ENCODE data around the gene DSTN. TPM values are rescaled to one million over a fixed set of nuclear protein-coding genes. Genes with fewer than 3 reads are reported as not detected.
A peak's percentile ranks its signal among the peaks of the same experiment; 100 is the strongest.

The DSTN gene
- total and polyA plus RNA-seq, 10 donors: 62.0 to 157 (median 98.5) TPM

- DNase-seq: no peak
These were observed 69.0 kb downstream of the DSTN start for GRCh38 chr20:17638835-17639407.

GRCh38 chr20:17640146-17640874 is 70.4 kb downstream of the DSTN start:
- H3K36me3 ChIP-seq: peaks cover 3 to 89% (median 55%) of the 10 kb centered on the region in 6 donors
- peaks cover 11 to 64% (median 27%) of the 10 kb centered on the region in 6 donors for H3K4me1 ChIP-seq
- no peak overlapping the region for H3K4me3 ChIP-seq
- DNase-seq: no peak
- 83 to 87% (median 86%) methylated on average over 12 of the region's 12 CpGs for WGBS, 5 donors
- H3K27ac ChIP-seq: no peak overlapping the region
- no peaks in the 10 kb centered on the region for H3K27me3 ChIP-seq (replicated peaks in 1 of 7)
- no peak for TF ChIP-seq POLR2AphosphoS5 (IDR thresholded peaks at IDR 0.05)
- no peak for TF ChIP-seq CTCF (IDR thresholded peaks at IDR 0.05 in 8 of 11, conservative IDR thresholded peaks at IDR 0.05 in 3 of 11)
- no peak for TF ChIP-seq POLR2A (IDR thresholded peaks at IDR 0.05)
- intact Hi-C loops (cut with DNase I; ENCODE audit: low total_unique reads): no loop called here
- H3K9me3 ChIP-seq: no peaks in the 10 kb centered on the region

More at GRCh38 chr20:17638835-17639407, 69.0 kb downstream of the DSTN start:
- intact Hi-C loops (cut with DNase I; ENCODE audit: low total_unique reads): no loop called here
- H3K4me3 ChIP-seq: no peak overlapping the region
- H3K9me3 ChIP-seq: no peaks in the 10 kb centered on the region
- WGBS, 5 donors: 92 to 96% (median 94%) methylated on average over 5 to 6 of the region's 6 CpGs
- H3K4me1 ChIP-seq: peaks cover 17 to 65% (median 37%) of the 10 kb centered on the region in 6 donors
- H3K36me3 ChIP-seq: peaks cover 3 to 96% (median 64%) of the 10 kb centered on the region in 6 donors
- no peaks in the 10 kb centered on the region for H3K27me3 ChIP-seq (replicated peaks in 1 of 7)
- no peak for TF ChIP-seq POLR2A (IDR thresholded peaks at IDR 0.05)
- no peak for TF ChIP-seq CTCF (IDR thresholded peaks at IDR 0.05 in 8 of 11, conservative IDR thresholded peaks at IDR 0.05 in 3 of 11)
- no peak for TF ChIP-seq POLR2AphosphoS5 (IDR thresholded peaks at IDR 0.05)
- no peak overlapping the region for H3K27ac ChIP-seq

GRCh38 chr20:17640875-17641378 is 71.1 kb downstream of the DSTN start:
- H3K27ac ChIP-seq: no peak overlapping the region
- H3K4me1 ChIP-seq: peaks cover 5 to 64% (median 25%) of the 10 kb centered on the region in 6 donors
- no peak for DNase-seq
- H3K36me3 ChIP-seq: peaks cover 3 to 83% (median 52%) of the 10 kb centered on the region in 6 donors
- H3K27me3 ChIP-seq (replicated peaks in 1 of 7): no peaks in the 10 kb centered on the region
- WGBS, 5 donors: 87 to 95% (median 90%) methylated on average over 13 to 14 of the region's 14 CpGs
- TF ChIP-seq POLR2AphosphoS5 (IDR thresholded peaks at IDR 0.05): peak in 1 of 3 donors; percentile 48
- TF ChIP-seq CTCF (IDR thresholded peaks at IDR 0.05 in 8 of 11, conservative IDR thresholded peaks at IDR 0.05 in 3 of 11): no peak
- no peak overlapping the region for H3K4me3 ChIP-seq
- intact Hi-C loops (cut with DNase I; ENCODE audit: low total_unique reads): no loop called here
- no peaks in the 10 kb centered on the region for H3K9me3 ChIP-seq

GRCh38 chr20:17641520-17641964 is 71.7 kb downstream of the DSTN start:
- TF ChIP-seq CTCF (IDR thresholded peaks at IDR 0.05 in 8 of 11, conservative IDR thresholded peaks at IDR 0.05 in 3 of 11): no peak
- no peak for TF ChIP-seq POLR2AphosphoS5 (IDR thresholded peaks at IDR 0.05)
- no peak for TF ChIP-seq POLR2A (IDR thresholded peaks at IDR 0.05)
- Histone ChIP-seq H3K9me3 (no peaks in the 10 kb centered on the region), H3K4me1 (peaks cover 0 to 64% (median 23%) of the 10 kb centered on the region in 6 donors), H3K36me3 (peaks cover 3 to 76% (median 49%) of the 10 kb centered on the region in 6 donors), H3K4me3 (no peak overlapping the region), H3K27me3 (replicated peaks in 1 of 7) (no peaks in the 10 kb centered on the region), H3K27ac (no peak overlapping the region)
- DNase-seq: no peak
- 83 to 92% (median 86%) methylated on average over 15 to 18 of the region's 18 CpGs for WGBS, 5 donors
- intact Hi-C loops (cut with DNase I; ENCODE audit: low total_unique reads): no loop called here
